ENCODE results near the gene RHBDD1. TPM values are rescaled to one million over a fixed set of nuclear protein-coding genes. Genes with fewer than 3 reads are reported as not detected.

RHBDD1 gene
- total RNA-seq, 4 donors from 2014 or later, result 7.8 to 28.9 (median 18.0) TPM

GRCh38 chr2:226915846-226916360, 80.0 kb downstream of the RHBDD1 start:
- intact Hi-C loops (cut with DNase I; ENCODE audit: low total_unique reads), result no loop called here
- WGBS, 2 donors, result 67 to 80% methylated on average over 6 of the region's 6 CpGs
- no peak for DNase-seq (ENCODE audit: low spot score in 2 of 2)
- H3K4me3 ChIP-seq (ENCODE audit: low read depth, poor library complexity, severe bottlenecking), result no peak overlapping the region
- TF ChIP-seq POLR2A (IDR thresholded peaks at IDR 0.05), result no peak
- TF ChIP-seq, protein P1, sequence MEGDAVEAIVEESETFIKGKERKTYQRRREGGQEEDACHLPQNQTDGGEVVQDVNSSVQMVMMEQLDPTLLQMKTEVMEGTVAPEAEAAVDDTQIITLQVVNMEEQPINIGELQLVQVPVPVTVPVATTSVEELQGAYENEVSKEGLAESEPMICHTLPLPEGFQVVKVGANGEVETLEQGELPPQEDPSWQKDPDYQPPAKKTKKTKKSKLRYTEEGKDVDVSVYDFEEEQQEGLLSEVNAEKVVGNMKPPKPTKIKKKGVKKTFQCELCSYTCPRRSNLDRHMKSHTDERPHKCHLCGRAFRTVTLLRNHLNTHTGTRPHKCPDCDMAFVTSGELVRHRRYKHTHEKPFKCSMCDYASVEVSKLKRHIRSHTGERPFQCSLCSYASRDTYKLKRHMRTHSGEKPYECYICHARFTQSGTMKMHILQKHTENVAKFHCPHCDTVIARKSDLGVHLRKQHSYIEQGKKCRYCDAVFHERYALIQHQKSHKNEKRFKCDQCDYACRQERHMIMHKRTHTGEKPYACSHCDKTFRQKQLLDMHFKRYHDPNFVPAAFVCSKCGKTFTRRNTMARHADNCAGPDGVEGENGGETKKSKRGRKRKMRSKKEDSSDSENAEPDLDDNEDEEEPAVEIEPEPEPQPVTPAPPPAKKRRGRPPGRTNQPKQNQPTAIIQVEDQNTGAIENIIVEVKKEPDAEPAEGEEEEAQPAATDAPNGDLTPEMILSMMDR (IDR thresholded peaks at IDR 0.05), result no peak

- H3K4me3 ChIP-seq (ENCODE audit: low read depth, poor library complexity, severe bottlenecking), result no peak overlapping the region
- WGBS, 2 donors, result 88 to 91% methylated on average over 1 of the region's 1 CpG
- no peak for TF ChIP-seq POLR2A (IDR thresholded peaks at IDR 0.05)
- TF ChIP-seq, protein P1 (IDR thresholded peaks at IDR 0.05), result no peak
- DNase-seq (ENCODE audit: low spot score in 2 of 2), result no peak
- intact Hi-C loops (cut with DNase I; ENCODE audit: low total_unique reads), result no loop called here
Measured at GRCh38 chr2:226916669-226917068, 80.8 kb downstream of the RHBDD1 start.

GRCh38 chr2:226932443-226932842, 96.6 kb downstream of the RHBDD1 start:
- H3K4me3 ChIP-seq (ENCODE audit: low read depth, poor library complexity, severe bottlenecking), result no peak overlapping the region
- intact Hi-C loops (cut with DNase I; ENCODE audit: low total_unique reads), result no loop called here
- DNase-seq (ENCODE audit: low spot score in 2 of 2), result no peak
- WGBS, 2 donors, result 91 to 97% methylated on average over 5 of the region's 5 CpGs
- TF ChIP-seq POLR2A (IDR thresholded peaks at IDR 0.05), result no peak
- TF ChIP-seq, protein P1 (IDR thresholded peaks at IDR 0.05), result no peak

DNA sequence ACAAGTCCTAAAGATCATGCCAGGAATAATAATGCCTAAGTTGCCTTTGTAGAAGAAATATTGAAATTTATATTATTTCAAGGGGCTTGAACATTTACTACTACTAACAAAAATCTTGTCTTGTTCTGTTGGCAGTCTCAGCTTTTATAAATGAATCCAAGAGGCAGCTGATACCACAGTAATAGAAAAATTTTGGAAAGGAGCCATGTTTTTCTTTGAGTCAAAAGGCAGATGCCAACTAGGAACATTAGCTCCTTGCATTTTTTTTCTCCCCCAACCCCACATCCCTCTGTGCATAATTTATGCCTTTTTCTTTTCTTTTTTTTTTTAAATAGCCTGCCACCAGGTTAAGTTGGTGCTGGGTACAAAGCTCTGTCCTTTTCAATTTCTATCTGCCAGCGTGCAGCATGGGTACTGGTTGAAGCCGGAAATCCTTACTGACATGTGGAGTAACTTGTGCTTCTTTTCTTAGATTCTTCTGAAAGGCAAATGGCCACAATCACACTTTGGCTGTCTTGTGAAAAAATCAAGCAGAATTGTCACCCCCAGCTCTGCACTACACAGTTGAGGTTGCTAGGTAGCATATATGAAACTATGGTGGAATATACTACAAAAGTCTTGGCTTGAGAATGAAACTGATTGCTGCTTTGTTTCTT, 98.8 kb downstream of the RHBDD1 start:
- H3K4me3 ChIP-seq (ENCODE audit: low read depth, poor library complexity, severe bottlenecking), result no peak overlapping the region
- no peak for TF ChIP-seq POLR2A (IDR thresholded peaks at IDR 0.05)
- TF ChIP-seq, protein P1 (IDR thresholded peaks at IDR 0.05), result no peak
- no peak for DNase-seq (ENCODE audit: low spot score in 2 of 2)
- intact Hi-C loops (cut with DNase I; ENCODE audit: low total_unique reads), result no loop called here
- WGBS, 2 donors, result 95 to 100% methylated on average over 2 of the region's 2 CpGs

DNA sequence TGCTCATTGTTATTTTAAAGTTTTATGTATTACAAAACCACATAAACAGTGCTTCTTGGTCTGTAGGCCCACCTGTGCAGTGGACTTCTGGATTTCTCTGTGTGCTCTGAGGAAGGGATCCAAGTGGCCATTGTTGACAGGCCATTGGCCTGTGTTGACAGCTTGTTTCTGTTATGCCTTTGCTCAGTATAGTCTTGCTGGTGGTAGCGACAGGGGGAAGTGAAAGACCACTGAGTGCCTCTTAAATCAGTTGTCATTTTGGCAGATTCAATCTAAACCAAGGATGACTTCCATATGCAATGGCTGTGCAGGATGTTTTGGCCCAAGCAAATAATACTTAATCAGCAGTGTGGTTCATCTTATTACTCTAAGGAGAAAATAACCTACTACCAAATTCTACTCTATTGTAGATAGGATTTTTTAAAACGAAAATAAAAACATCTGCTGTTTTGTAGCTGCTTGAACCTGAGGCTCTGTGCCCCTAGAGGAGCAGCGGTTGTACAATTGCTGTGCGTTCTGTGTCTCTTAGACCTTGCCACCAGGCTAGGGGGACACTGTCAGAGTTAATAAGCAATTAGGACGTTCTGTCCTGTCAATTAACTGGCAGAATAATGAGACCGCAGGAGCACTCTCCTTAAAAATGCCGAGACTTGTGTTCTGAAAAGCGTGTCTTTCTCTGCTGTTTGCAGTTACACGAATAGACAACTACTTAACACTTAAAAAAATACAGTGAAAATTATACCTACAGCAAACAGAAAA, 108.2 kb downstream of the RHBDD1 start:
- intact Hi-C loops (cut with DNase I; ENCODE audit: low total_unique reads), result no loop called here
- WGBS, 2 donors, result 88 to 90% methylated on average over 9 of the region's 9 CpGs
- no peak overlapping the region for H3K4me3 ChIP-seq (ENCODE audit: low read depth, poor library complexity, severe bottlenecking)
- TF ChIP-seq, protein P1 (IDR thresholded peaks at IDR 0.05), result no peak
- TF ChIP-seq POLR2A (IDR thresholded peaks at IDR 0.05), result no peak
- DNase-seq (ENCODE audit: low spot score in 2 of 2), result no peak

All from lower leg skin (tissue), 4 donors.